HG02870 (cell line): ENCODE results near the gene DRICH1.
"Not testable (repeated sequence)": the region's sequence is repeated elsewhere in the genome, so short reads cannot be mapped to it uniquely, and the experiment has no call there.

ENCODE experiments used
- ATAC-seq: cut with Tn5 transposase; IDR thresholded peaks from one replicate; pipeline ENCODE4 v1.9.1; 2021; ENCODE audit warnings: mild to moderate bottlenecking, moderate library complexity; ENCODE audit not compliant: unreplicated experiment

Gene DRICH1

GRCh38 chr22:23569716-23570115, 62.4 kb downstream of the DRICH1 start:
- no peak for ATAC-seq

GRCh38 chr22:23569291-23569690, 62.8 kb downstream of the DRICH1 start:
- no peak for ATAC-seq

GRCh38 chr22:23566705-23567475, 65.2 kb downstream of the DRICH1 start:
- no peak for ATAC-seq

GRCh38 chr22:23565915-23566704, 66.0 kb downstream of the DRICH1 start:
- no peak for ATAC-seq

GRCh38 chr22:23565305-23565914, 66.7 kb downstream of the DRICH1 start:
- no peak for ATAC-seq

GRCh38 chr22:23564276-23564675, 67.8 kb downstream of the DRICH1 start:
- no peak for ATAC-seq

GRCh38 chr22:23563111-23563510, 69.0 kb downstream of the DRICH1 start:
- ATAC-seq = no peak

- ATAC-seq = no peak
Measured at GRCh38 chr22:23562186-23562585, 69.9 kb downstream of the DRICH1 start.

GRCh38 chr22:23561025-23561510, 71.1 kb downstream of the DRICH1 start:
- ATAC-seq = not testable (repeated sequence)

GRCh38 chr22:23560215-23560614, 71.9 kb downstream of the DRICH1 start:
- ATAC-seq = not testable (repeated sequence)
